K562 (cell line): Measurements from ENCODE around the gene ITGB5. TPM values are rescaled to one million over a fixed set of nuclear protein-coding genes. Genes with fewer than 3 reads are reported as not detected.
A peak's percentile ranks its signal among the peaks of the same experiment; 100 is the strongest.

Experiments used
- ARID2 ChIP-seq: fragments of 450-650 bp; IDR thresholded peaks from 2 replicates; pipeline ENCODE4 v1.6.1; 2017; ENCODE audit warnings: antibody characterized with exemption, mild to moderate bottlenecking
- BCLAF1 ChIP-seq, 2 experiments: fragments of 450-650 bp in 1 of 2; IDR thresholded peaks; 2 replicates each; pipeline ENCODE4 v1.6.1; 2011 to 2017; ENCODE audit warnings: low read depth in 2 of 2, antibody characterized with exemption in 1 of 2, borderline replicate concordance in 1 of 2, low read length in 1 of 2, mild to moderate bottlenecking in 1 of 2, mixed read lengths in 1 of 2; ENCODE audit not compliant: control insufficient read depth in 1 of 2
- CC2D1A ChIP-seq: fragments of 450-650 bp; IDR thresholded peaks from 2 replicates; pipeline ENCODE4 v1.6.1; 2017; ENCODE audit warnings: mild to moderate bottlenecking
- CREM ChIP-seq: IDR thresholded peaks from 2 replicates; pipeline ENCODE4 v1.6.1; 2014; ENCODE audit warnings: antibody characterized with exemption, low read depth
- JUND ChIP-seq, 2 experiments: IDR thresholded peaks; 2 replicates in 1 of 2; 3 replicates in 1 of 2; pipeline ENCODE4 v1.6.1; 2011; ENCODE audit warnings: borderline replicate concordance in 2 of 2, low read depth in 2 of 2, low read length in 2 of 2, improper control_type of control experiment in 1 of 2, missing biosample characterization in 1 of 2, missing genetic modification characterization in 1 of 2, missing genetic modification reagents in 1 of 2
- RAD21 ChIP-seq, 2 experiments: fragments of 250-450 bp in 1 of 2; fragments of 450-650 bp in 1 of 2; sonication (Bioruptor Pico) in 1 of 2; formaldehyde crosslinking in 1 of 2; IDR thresholded peaks in 1 of 2; conservative IDR thresholded peaks in 1 of 2; 2 replicates each; pipeline versions ENCODE4 v1.4.0 to v1.8.0; 2020 to 2022; ENCODE audit warnings: mild to moderate bottlenecking in 2 of 2, moderate library complexity in 1 of 2
- SMAD4 ChIP-seq: fragments of 250-450 bp; sonication (Bioruptor Pico); conservative IDR thresholded peaks from 2 replicates; pipeline ENCODE4 v1.8.0; 2021; ENCODE audit warnings: inconsistent platforms, mild to moderate bottlenecking, moderate library complexity
- SMARCE1 ChIP-seq: fragments of 450-650 bp; IDR thresholded peaks from 2 replicates; pipeline ENCODE4 v1.7.1; 2016; ENCODE audit warnings: mild to moderate bottlenecking
- SMC3 ChIP-seq: conservative IDR thresholded peaks from 2 replicates; pipeline ENCODE4 v1.6.1; 2011; ENCODE audit warnings: low read depth, low read length, improper control_type of control experiment; ENCODE audit not compliant: insufficient read depth
- STAG1 ChIP-seq: sonication (generic); formaldehyde crosslinking; IDR thresholded peaks from 2 replicates; pipeline ENCODE4 v1.5.0; 2020; ENCODE audit warnings: missing genetic modification reagents, borderline replicate concordance
- ZC3H8 ChIP-seq: fragments of 450-650 bp; IDR thresholded peaks from 2 replicates; pipeline ENCODE4 v1.6.1; 2017
- ZNF274 ChIP-seq: IDR thresholded peaks from 2 replicates; pipeline ENCODE4 v1.6.1; 2011; ENCODE audit warnings: low read depth, mild to moderate bottlenecking, low read length, moderate library complexity, borderline replicate concordance
- polyA plus RNA-seq, 8 experiments: library from polyadenylated mRNA; depleted of rRNA in 4 of 8; stranded (reverse) in 5 of 8; unstranded in 3 of 8; fragments of >200 nt; fragmentation: Nextera tagmentation in 2 of 8; fragmentation: Illumina TruSeq in 1 of 8; extraction: Ambion mirVana in 2 of 8; extraction: Trizol in 1 of 8; gene quantifications; 2 replicates each; pipeline versions ENCODE4 v1.2.1 to v1.2.3, GENCODE V29; 2011 to 2014; ENCODE audit warnings: inconsistent platforms in 1 of 8, missing spikeins in 1 of 8
- total RNA-seq, 7 experiments: library from RNA; depleted of rRNA in 6 of 7; stranded (reverse); fragments of >200 nt in 6 of 7; fragmentation: Illumina TruSeq in 2 of 7; extraction: Trizol in 2 of 7; gene quantifications; 2 replicates each; pipeline versions ENCODE4 v1.2.1 to v1.2.3, GENCODE V29; 2011 to 2021; ENCODE audit warnings: low replicate concordance in 1 of 7
- TF ChIP-seq, protein P1 (sequence below): sonication (generic); formaldehyde crosslinking; IDR thresholded peaks from 2 replicates; pipeline ENCODE4 v1.8.0; 2022; ENCODE audit warnings: mild to moderate bottlenecking, missing genetic modification reagents, borderline replicate concordance
- TF ChIP-seq, protein P2 (sequence below): fragments of 450-650 bp; formaldehyde crosslinking; IDR thresholded peaks from 2 replicates; pipeline ENCODE4 v1.4.0; 2022; ENCODE audit warnings: mild to moderate bottlenecking, moderate library complexity
- TF ChIP-seq, protein P3 (sequence below): fragments of 450-650 bp; formaldehyde crosslinking; IDR thresholded peaks from 2 replicates; pipeline ENCODE4 v1.4.0; 2020; ENCODE audit warnings: mild to moderate bottlenecking
- TF ChIP-seq, protein P4 (sequence below), 3 experiments: IDR thresholded peaks in 2 of 3; conservative IDR thresholded peaks in 1 of 3; 2 replicates each; pipeline ENCODE4 v1.5.1; 2011 to 2012; ENCODE audit warnings: low read length in 3 of 3, mild to moderate bottlenecking in 3 of 3, control low read depth in 2 of 3, improper control_type of control experiment in 1 of 3, inconsistent platforms in 1 of 3, low read depth in 1 of 3, mixed read lengths in 1 of 3, moderate library complexity in 1 of 3; ENCODE audit not compliant: insufficient read depth in 2 of 3

Gene ITGB5
- total and polyA plus RNA-seq, 9 of the 15 experiments (the other 6 are each of a cell fraction or from before 2014, with no cell fraction given): 1.7 to 46.8 (median 9.9) TPM

DNA sequence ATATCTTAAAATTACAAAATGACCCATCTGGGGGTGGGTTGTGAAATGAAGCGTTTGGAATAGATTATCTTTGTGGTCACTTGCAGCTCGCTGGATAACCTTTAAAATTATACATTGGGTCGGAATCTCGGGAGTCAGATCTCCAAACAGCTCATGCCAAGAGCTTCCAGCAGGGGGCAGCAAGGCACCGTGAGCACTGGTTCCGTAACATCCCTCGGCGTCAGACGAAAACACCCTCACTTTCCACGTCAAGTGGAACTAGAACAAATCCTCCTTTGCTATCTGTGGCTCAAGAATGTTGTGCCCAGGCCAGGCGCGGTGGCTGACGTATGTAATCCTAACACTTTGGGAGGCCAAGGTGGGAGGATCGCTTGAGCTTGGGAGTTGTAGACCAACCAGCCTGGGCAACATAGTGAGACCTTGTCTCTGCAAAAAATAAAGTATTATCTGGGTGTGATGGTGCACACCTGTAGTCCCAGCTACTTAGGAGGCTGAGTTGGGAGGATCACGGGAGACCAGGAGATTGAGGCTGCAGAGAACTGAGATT, 125.8 kb downstream of the ITGB5 start (continued):
- 0 out of 2 replicates have a peak, but pooled peaks have one; percentile 5 for TF ChIP-seq JUND (IDR thresholded peaks at IDR 0.05; ENCODE audit: borderline replicate concordance, low read depth, low read length)
- TF ChIP-seq JUND (tag; IDR thresholded peaks at IDR 0.05; ENCODE audit: borderline replicate concordance, low read depth, low read length): no peak
- TF ChIP-seq SMARCE1: no peak
- TF ChIP-seq STAG1: peak; percentile 84; the same call in 1 of the 2 replicates
- no peak for TF ChIP-seq ZNF274
- TF ChIP-seq CREM: peak; percentile 38
- no peak for TF ChIP-seq SMAD4 (CRISPR knock-in tag)
- peak; percentile 38; the same call in 1 of the 2 replicates for TF ChIP-seq ARID2
- TF ChIP-seq, protein P1, sequence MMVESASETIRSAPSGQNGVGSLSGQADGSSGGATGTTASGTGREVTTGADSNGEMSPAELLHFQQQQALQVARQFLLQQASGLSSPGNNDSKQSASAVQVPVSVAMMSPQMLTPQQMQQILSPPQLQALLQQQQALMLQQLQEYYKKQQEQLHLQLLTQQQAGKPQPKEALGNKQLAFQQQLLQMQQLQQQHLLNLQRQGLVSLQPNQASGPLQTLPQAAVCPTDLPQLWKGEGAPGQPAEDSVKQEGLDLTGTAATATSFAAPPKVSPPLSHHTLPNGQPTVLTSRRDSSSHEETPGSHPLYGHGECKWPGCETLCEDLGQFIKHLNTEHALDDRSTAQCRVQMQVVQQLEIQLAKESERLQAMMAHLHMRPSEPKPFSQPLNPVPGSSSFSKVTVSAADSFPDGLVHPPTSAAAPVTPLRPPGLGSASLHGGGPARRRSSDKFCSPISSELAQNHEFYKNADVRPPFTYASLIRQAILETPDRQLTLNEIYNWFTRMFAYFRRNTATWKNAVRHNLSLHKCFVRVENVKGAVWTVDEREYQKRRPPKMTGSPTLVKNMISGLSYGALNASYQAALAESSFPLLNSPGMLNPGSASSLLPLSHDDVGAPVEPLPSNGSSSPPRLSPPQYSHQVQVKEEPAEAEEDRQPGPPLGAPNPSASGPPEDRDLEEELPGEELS (CRISPR knock-in tag): no peak
- peak; percentile 55; the same call in 1 of the 2 replicates for TF ChIP-seq CC2D1A
- TF ChIP-seq BCLAF1 (IDR thresholded peaks at IDR 0.05; ENCODE audit: borderline replicate concordance in 1 of 2, control insufficient read depth in 1 of 2, low read depth in 2 of 2, low read length in 1 of 2): no peak
- TF ChIP-seq RAD21 (CRISPR knock-in tag; conservative IDR thresholded peaks at IDR 0.05 in 1 of 2, IDR thresholded peaks at IDR 0.05 in 1 of 2): peak; percentile 81 to 89
- TF ChIP-seq, protein P2, sequence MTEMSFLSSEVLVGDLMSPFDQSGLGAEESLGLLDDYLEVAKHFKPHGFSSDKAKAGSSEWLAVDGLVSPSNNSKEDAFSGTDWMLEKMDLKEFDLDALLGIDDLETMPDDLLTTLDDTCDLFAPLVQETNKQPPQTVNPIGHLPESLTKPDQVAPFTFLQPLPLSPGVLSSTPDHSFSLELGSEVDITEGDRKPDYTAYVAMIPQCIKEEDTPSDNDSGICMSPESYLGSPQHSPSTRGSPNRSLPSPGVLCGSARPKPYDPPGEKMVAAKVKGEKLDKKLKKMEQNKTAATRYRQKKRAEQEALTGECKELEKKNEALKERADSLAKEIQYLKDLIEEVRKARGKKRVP: no peak
- peak; percentile 85 for TF ChIP-seq SMC3
- TF ChIP-seq, protein P3, sequence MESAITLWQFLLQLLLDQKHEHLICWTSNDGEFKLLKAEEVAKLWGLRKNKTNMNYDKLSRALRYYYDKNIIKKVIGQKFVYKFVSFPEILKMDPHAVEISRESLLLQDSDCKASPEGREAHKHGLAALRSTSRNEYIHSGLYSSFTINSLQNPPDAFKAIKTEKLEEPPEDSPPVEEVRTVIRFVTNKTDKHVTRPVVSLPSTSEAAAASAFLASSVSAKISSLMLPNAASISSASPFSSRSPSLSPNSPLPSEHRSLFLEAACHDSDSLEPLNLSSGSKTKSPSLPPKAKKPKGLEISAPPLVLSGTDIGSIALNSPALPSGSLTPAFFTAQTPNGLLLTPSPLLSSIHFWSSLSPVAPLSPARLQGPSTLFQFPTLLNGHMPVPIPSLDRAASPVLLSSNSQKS (CRISPR knock-in tag): no peak
- TF ChIP-seq ZC3H8: no peak
- TF ChIP-seq, protein P4, sequence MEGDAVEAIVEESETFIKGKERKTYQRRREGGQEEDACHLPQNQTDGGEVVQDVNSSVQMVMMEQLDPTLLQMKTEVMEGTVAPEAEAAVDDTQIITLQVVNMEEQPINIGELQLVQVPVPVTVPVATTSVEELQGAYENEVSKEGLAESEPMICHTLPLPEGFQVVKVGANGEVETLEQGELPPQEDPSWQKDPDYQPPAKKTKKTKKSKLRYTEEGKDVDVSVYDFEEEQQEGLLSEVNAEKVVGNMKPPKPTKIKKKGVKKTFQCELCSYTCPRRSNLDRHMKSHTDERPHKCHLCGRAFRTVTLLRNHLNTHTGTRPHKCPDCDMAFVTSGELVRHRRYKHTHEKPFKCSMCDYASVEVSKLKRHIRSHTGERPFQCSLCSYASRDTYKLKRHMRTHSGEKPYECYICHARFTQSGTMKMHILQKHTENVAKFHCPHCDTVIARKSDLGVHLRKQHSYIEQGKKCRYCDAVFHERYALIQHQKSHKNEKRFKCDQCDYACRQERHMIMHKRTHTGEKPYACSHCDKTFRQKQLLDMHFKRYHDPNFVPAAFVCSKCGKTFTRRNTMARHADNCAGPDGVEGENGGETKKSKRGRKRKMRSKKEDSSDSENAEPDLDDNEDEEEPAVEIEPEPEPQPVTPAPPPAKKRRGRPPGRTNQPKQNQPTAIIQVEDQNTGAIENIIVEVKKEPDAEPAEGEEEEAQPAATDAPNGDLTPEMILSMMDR (IDR thresholded peaks at IDR 0.05 in 2 of 3, conservative IDR thresholded peaks at IDR 0.05 in 1 of 3; ENCODE audit: insufficient read depth in 2 of 3, low read depth in 1 of 3, low read length in 3 of 3): peak; percentile 83 to 88 (median 86)
